ENCODE measurements around the gene SPATS2L.
A peak's percentile ranks its signal among the peaks of the same experiment; 100 is the strongest.

SPATS2L gene

GRCh38 chr2:200297989-200298388 is 8.5 kb upstream of the SPATS2L start:
- DNase-seq = no peak

GRCh38 chr2:200298816-200299215 is 7.7 kb upstream of the SPATS2L start:
- no peak for DNase-seq

GRCh38 chr2:200300065-200300464 is 6.4 kb upstream of the SPATS2L start:
- DNase-seq = no peak

DNA sequence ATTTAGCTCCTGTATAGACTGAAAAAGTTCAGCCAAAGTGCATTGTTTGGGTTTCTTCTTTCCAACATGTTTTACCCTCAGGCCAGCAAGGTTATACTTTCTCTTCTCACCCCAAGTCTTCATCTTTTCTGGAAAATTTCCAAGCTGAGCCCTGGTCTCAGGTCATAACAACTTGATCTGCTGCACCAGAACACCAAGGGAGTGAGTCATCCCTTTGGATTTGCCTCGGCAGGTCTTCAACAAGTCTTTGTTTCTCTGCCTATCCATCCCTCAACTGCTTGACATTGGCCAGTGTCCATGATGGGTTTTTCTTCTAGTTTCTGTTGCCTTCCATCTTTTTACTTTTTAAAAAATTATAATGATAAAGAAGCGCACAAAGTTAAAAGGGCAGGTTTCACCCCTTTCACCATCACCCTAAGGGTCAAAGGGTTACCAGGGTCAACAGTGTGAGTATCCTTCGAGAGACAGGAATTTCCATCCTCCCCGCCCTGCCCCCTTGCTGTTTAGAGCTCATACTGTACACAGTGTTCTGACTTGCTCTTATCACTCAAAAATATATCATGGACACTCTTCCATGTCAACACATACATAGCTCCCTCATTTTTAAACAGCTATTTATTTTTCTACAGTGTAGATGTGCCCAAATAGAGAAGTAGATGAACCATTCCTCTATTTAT is 5.7 kb upstream of the SPATS2L start:
- peak; percentile 53 for DNase-seq

DNA sequence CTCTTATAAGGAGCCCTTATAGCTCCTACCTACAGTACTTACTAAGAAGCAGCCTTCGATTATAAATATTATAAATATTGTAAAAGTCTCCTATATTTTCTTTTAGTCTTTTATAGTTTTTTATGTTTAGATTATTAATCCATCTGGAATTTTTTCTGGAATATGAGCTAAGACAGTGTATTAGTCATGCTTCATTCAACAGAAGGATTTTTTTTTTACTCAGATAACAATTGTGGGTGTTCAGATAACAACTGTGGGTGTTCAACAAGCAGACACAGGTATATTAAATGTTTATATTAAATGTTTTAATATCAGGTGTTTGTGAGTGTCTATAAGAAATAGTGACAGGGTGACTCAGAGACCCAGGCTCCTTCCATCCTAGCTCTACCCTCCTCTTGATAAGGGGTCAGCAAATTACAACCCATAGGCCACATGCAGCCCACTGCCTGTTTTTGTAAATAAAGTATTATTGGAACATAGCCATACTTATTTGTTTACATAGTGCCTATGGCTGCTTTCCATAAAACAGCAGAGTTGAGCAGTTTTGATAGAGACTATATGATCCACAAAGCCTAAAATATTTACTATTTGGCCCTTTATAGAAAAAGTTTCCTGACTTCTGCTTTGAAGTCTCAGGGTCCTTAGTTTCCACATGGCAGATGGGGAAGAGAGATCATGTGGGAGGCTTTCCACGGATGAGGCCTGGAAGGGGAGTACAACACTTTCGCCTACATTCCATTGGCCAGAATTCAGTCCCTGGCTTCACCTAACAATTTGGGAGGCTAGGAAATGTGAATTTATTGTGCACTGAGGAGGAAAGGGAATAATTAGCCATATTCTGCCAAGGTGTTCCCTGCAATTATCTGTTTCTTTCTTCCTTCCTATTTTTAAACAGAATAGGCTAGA is 4.3 kb upstream of the SPATS2L start:
- DNase-seq = peak; percentile 65

- peak; percentile 73 for DNase-seq
Observed at GRCh38 chr2:200302940-200303727, 3.4 kb upstream of the SPATS2L start.

- DNase-seq = peak; percentile 65
Observed at GRCh38 chr2:200305797-200306195, 697 bp upstream of the SPATS2L start.

GRCh38 chr2:200306931-200307723 is 634 bp downstream of the SPATS2L start:
- peak; percentile 55 for DNase-seq

DNA sequence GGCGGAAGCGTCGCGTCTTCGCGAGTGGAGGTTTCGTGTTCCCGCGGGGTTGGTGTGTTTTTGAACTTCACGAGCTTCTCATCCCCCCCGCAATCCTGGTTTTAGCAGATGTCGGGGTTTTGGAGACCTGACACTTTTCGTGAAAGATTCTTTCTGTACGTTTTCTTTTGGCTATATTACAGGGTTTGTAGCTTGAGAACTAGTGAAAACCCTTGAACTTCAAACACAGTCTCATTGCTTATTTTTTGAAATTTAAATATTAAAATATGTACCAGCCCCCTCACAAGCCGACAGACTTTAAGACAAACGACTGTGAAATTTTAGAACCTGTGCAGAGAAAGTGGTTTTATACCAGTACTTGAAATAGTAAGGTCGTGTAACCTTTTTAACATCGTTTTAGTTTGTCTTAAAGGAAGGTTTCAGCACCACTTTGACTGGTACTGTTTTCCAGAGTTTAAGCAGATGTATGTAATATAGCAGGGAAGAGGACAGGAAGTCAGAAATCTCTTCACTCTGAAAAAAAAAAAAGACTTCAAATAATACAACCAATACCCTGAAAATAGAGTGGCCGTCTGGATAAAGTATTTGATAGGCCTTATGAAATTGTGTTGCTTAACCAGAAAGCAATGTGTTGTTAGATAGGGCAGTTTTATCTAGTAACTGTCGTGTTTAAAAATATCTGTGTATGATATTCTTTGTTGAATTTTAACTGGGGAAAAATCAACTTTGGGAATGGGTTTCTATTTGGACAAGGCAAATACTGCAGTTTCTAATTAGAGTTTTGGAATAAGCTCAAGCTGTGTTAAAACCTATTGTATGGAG is 1.4 kb downstream of the SPATS2L start:
- peak; percentile 23 for DNase-seq

- DNase-seq = peak; percentile 58
Observed at GRCh38 chr2:200308546-200309295, 2.2 kb downstream of the SPATS2L start.

- DNase-seq = no peak
Observed at GRCh38 chr2:200309296-200310049, 3.0 kb downstream of the SPATS2L start.

DNA sequence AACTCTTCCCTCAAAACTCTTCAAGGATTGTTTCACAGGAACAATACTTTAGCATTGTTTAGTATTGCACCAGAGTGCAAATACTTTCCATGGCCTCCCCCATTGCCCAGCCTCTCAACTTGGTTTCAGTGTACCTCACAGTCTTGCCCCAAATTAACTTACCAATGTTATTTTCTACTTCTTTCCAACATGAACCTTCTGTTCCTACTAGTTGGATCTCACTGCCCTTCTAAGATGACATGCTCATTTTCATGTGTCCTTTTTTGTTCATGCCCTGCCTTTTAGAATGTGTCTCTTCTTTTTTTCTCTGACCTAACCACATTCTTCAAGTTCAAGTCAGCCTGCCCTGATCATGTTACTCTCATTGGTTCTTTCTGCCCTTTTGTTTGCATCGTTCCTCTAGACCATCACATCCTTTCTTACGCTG is 4.1 kb downstream of the SPATS2L start:
- DNase-seq = peak; percentile 64

DNA sequence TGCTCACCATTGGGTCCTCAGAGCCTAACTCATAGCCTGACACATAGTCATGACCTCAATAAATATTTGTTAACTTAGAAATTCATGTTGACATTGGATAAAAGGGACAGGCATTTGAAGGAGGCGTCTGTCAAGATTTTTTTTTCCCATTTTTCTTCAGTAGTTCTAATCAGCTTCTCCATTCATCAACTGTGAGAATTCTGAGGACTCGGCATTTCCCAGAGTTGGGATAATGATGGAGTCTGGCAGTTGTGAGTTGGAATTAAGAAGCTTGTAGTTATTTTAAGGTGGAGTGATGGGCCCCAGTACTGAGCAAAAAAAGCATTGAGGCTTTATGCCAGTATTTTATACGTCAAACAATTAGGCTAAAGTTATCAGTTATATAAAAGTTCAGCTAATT is 4.6 kb downstream of the SPATS2L start:
- peak; percentile 13 for DNase-seq

DNA sequence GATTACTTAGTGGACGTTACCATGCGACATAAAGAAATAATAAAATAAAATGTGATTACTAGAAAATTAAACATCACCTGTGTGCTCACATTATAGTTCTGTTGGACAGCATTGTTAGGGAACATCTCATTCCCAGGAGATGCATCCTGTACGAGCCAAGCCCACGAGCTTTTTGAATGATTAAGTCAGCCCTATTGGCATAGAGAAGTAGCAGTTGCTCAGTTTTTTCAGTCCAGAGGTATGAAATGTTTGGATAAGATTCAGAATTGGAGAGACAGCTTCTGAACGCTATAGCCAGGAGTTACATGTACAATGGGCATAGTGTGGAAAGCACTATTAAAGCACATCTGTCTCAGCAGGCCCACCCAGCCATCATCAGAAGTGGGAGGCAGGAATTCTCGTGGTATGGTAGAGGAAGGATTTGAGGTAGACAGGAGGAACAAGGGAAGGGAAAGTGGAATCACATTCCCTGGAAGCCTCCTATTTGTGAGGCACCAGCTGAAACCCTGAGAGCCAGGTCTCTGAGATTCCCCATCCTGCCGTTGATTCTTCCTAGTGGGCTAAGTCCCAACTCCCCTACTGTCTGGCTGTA is 8.6 kb downstream of the SPATS2L start:
- no peak for DNase-seq

- no peak for DNase-seq
Observed at GRCh38 chr2:200317975-200318374, 11.5 kb downstream of the SPATS2L start.

DNA sequence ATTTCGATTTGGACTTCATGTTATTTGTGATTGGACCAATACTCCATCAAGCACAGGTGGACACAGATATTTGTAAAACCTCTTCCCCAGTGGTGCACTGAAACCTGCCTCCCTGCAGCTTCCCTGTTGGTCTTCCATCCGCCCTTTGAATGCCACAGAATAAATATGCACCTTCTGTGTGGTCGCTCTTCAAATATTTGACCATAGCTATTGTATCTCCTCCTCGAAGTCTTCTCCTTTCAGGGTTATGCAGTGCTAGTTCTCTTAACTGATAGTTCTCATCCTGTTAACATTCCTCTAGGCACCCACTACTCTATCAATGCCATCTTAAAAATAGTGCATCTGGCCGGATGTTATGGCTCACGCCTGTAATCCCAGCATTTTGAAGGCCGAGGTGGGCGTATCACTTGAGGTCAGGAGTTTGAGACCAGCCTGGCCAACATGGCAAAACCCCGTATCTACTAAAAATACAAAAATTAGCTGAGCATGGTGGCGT is 12.5 kb downstream of the SPATS2L start:
- DNase-seq = no peak

- peak; percentile 81 for DNase-seq
Observed at GRCh38 chr2:200319548-200320337, 13.2 kb downstream of the SPATS2L start.

DNA sequence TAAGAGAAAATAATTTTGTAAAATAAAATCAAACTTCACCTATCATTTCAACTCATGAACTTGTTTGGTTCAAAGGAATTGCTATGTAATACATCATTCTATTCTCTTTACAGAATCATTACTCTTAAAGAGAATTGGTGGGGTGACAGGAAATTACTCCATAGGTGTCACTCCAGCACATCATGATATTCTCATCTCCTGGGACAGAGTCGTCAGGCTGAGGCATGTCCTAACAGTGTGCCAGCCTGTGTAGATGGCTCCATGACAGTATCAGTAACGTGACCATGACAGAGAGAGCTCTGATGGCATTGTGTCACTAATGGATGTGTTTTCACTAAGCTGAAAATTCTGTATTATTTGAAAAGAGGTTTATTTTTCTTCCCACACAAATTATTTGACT is 13.9 kb downstream of the SPATS2L start:
- no peak for DNase-seq

DNA sequence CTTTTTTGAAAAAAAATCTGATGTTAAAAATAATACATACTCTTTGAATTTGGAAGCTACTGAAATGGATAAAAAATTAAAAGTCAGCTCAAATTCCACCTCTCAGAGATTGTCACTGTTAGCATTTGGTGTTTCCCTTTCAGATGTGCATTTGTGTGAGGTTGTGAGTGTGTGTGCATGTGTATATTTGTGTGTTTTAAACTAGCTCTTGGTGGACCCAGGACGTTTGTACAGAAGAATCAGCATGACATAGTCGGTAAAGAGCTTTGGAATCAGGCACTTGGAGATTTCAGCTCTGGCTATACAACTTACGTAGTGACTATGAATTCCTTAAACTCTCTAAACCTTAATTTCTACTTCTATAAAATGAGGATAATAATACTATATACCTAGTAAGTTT is 14.5 kb downstream of the SPATS2L start:
- DNase-seq = no peak

Data from HCEC 1CT (cell line).